C4-2B (cell line): ENCODE results near the gene PCDH15.

ENCODE experiments used
- ZFX ChIP-seq: fragments of 450-650 bp; IDR thresholded peaks from 2 replicates; pipeline ENCODE4 v1.6.1; 2017
- TF ChIP-seq, protein P1 (sequence below): fragments of 450-650 bp; conservative IDR thresholded peaks from 2 replicates; pipeline ENCODE4 v1.5.1; 2017; ENCODE audit warnings: mild to moderate bottlenecking

GRCh38 chr10:54660397-54660796, 140.6 kb downstream of the PCDH15 start:
- TF ChIP-seq, protein P1, sequence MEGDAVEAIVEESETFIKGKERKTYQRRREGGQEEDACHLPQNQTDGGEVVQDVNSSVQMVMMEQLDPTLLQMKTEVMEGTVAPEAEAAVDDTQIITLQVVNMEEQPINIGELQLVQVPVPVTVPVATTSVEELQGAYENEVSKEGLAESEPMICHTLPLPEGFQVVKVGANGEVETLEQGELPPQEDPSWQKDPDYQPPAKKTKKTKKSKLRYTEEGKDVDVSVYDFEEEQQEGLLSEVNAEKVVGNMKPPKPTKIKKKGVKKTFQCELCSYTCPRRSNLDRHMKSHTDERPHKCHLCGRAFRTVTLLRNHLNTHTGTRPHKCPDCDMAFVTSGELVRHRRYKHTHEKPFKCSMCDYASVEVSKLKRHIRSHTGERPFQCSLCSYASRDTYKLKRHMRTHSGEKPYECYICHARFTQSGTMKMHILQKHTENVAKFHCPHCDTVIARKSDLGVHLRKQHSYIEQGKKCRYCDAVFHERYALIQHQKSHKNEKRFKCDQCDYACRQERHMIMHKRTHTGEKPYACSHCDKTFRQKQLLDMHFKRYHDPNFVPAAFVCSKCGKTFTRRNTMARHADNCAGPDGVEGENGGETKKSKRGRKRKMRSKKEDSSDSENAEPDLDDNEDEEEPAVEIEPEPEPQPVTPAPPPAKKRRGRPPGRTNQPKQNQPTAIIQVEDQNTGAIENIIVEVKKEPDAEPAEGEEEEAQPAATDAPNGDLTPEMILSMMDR = no peak
- no peak for TF ChIP-seq ZFX
